Measurements from ENCODE around the gene ZNF385D. TPM values are rescaled to one million over a fixed set of nuclear protein-coding genes. Genes with fewer than 3 reads are reported as not detected.

The ZNF385D gene
- total RNA-seq, 1 experiment from 2014 or later = 5.9 TPM

GRCh38 chr3:21435871-21436270, 315.1 kb downstream of the ZNF385D start:
- no TSS peak for BruUV-seq (replicated peaks)
- peak overlapping the region; percentile 43 for H3K27ac ChIP-seq (ENCODE audit: low read length)
- no peak overlapping the region for H2AFZ ChIP-seq (ENCODE audit: low read length)
- H3K9me2 ChIP-seq (replicated peaks; ENCODE audit: low read length) = no peaks in the 10 kb centered on the region
- TF ChIP-seq EZH2phosphoT487 (IDR thresholded peaks at IDR 0.05; ENCODE audit: borderline replicate concordance, low read length) (no peak), EZH2 (IDR thresholded peaks at IDR 0.05; ENCODE audit: low read length, unreplicated experiment) (no peak), CTCF (conservative IDR thresholded peaks at IDR 0.05; ENCODE audit: low read depth, low read length) (no peak)
- H3K9ac ChIP-seq (ENCODE audit: low read length) = no peak overlapping the region
- H3K36me3 ChIP-seq (ENCODE audit: low read depth, low read length) = no peaks in the 10 kb centered on the region
- no peaks in the 10 kb centered on the region for H3K27me3 ChIP-seq (ENCODE audit: low read length)
- no peaks in the 10 kb centered on the region for H3K9me3 ChIP-seq (ENCODE audit: low read length)
- peaks cover 13% of the 10 kb centered on the region for H3K4me1 ChIP-seq (ENCODE audit: insufficient read depth, low read length)
- H3K4me2 ChIP-seq (ENCODE audit: low read length) = peak overlapping the region; percentile 58
- peak; percentile 98 for ATAC-seq
- intact Hi-C loops (cut with micrococcal nuclease) = loop anchor here (2.0 kb wide), 1 partner anchor 315 kb away; the partner anchor contains the start of gene ZNF385D
- no peak overlapping the region for H3K4me3 ChIP-seq (ENCODE audit: low read length)
- DNase-seq = peak; percentile 99
- H3F3A ChIP-seq (ENCODE audit: low read length, unreplicated experiment) = no peaks in the 10 kb centered on the region
- ChIA-PET CTCF (interaction anchor here (0.7 kb wide), 1 partner anchor 316 kb away, joined by 4 read pairs; no protein-coding TSS in a partner anchor), POLR2A (ENCODE audit: unreplicated experiment) (no interaction called here)
- H4K20me1 ChIP-seq (ENCODE audit: low read length) = no peaks in the 10 kb centered on the region
- no peaks in the 10 kb centered on the region for H3K79me2 ChIP-seq (ENCODE audit: low read length)

- Histone ChIP-seq H3K4me1 (ENCODE audit: insufficient read depth, low read length) (peaks cover 13% of the 10 kb centered on the region), H3F3A (ENCODE audit: low read length, unreplicated experiment) (no peaks in the 10 kb centered on the region), H4K20me1 (ENCODE audit: low read length) (no peaks in the 10 kb centered on the region), H3K9me3 (ENCODE audit: low read length) (no peaks in the 10 kb centered on the region), H3K4me3 (ENCODE audit: low read length) (no peak overlapping the region), H3K9me2 (replicated peaks; ENCODE audit: low read length) (no peaks in the 10 kb centered on the region), H3K9ac (ENCODE audit: low read length) (no peak overlapping the region), H2AFZ (ENCODE audit: low read length) (no peak overlapping the region), H3K27me3 (ENCODE audit: low read length) (no peaks in the 10 kb centered on the region), H3K27ac (ENCODE audit: low read length) (no peak overlapping the region), H3K36me3 (ENCODE audit: low read depth, low read length) (no peaks in the 10 kb centered on the region), H3K79me2 (ENCODE audit: low read length) (no peaks in the 10 kb centered on the region), H3K4me2 (ENCODE audit: low read length) (no peak overlapping the region)
- intact Hi-C loops (cut with micrococcal nuclease) = no loop called here
- no TSS peak for BruUV-seq (replicated peaks)
- ChIA-PET POLR2A (ENCODE audit: unreplicated experiment) (no interaction called here), CTCF (no interaction called here)
- ATAC-seq (no peak), DNase-seq (no peak)
- TF ChIP-seq EZH2 (IDR thresholded peaks at IDR 0.05; ENCODE audit: low read length, unreplicated experiment) (no peak), EZH2phosphoT487 (IDR thresholded peaks at IDR 0.05; ENCODE audit: borderline replicate concordance, low read length) (no peak), CTCF (conservative IDR thresholded peaks at IDR 0.05; ENCODE audit: low read depth, low read length) (no peak)
These were observed 316.7 kb downstream of the ZNF385D start for GRCh38 chr3:21434310-21434709.

GRCh38 chr3:21433751-21434150, 317.3 kb downstream of the ZNF385D start:
- POLR2A ChIA-PET (ENCODE audit: unreplicated experiment) = no interaction called here

More at GRCh38 chr3:21433751-21434150, 317.3 kb downstream of the ZNF385D start:
- no peaks in the 10 kb centered on the region for H3K9me2 ChIP-seq (replicated peaks; ENCODE audit: low read length)
- H3F3A ChIP-seq (ENCODE audit: low read length, unreplicated experiment) = no peaks in the 10 kb centered on the region
- TF ChIP-seq CTCF (conservative IDR thresholded peaks at IDR 0.05; ENCODE audit: low read depth, low read length) (no peak), EZH2phosphoT487 (IDR thresholded peaks at IDR 0.05; ENCODE audit: borderline replicate concordance, low read length) (no peak), EZH2 (IDR thresholded peaks at IDR 0.05; ENCODE audit: low read length, unreplicated experiment) (no peak)
- no peaks in the 10 kb centered on the region for H3K36me3 ChIP-seq (ENCODE audit: low read depth, low read length)
- CTCF ChIA-PET = no interaction called here
- no peak overlapping the region for H3K9ac ChIP-seq (ENCODE audit: low read length)
- no peak for DNase-seq
- no peaks in the 10 kb centered on the region for H3K9me3 ChIP-seq (ENCODE audit: low read length)
- no peaks in the 10 kb centered on the region for H3K79me2 ChIP-seq (ENCODE audit: low read length)
- H3K4me2 ChIP-seq (ENCODE audit: low read length) = no peak overlapping the region
- BruUV-seq (replicated peaks) = no TSS peak
- intact Hi-C loops (cut with micrococcal nuclease) = no loop called here
- peaks cover 13% of the 10 kb centered on the region for H3K4me1 ChIP-seq (ENCODE audit: insufficient read depth, low read length)
- no peaks in the 10 kb centered on the region for H4K20me1 ChIP-seq (ENCODE audit: low read length)
- ATAC-seq = no peak
- no peak overlapping the region for H2AFZ ChIP-seq (ENCODE audit: low read length)
- H3K4me3 ChIP-seq (ENCODE audit: low read length) = no peak overlapping the region
- no peak overlapping the region for H3K27ac ChIP-seq (ENCODE audit: low read length)
- no peaks in the 10 kb centered on the region for H3K27me3 ChIP-seq (ENCODE audit: low read length)

Data from PC-3 (cell line).